ENCODE results near the gene TCF7L2. TPM values are rescaled to one million over a fixed set of nuclear protein-coding genes. Genes with fewer than 3 reads are reported as not detected.

TCF7L2 gene
- polyA plus RNA-seq, 1 donor from 2014 or later: 1.7 TPM

GRCh38 chr10:113113241-113113640 lies 163.2 kb downstream of the TCF7L2 start:
- Histone ChIP-seq H3K4me2 (ENCODE audit: low read length) (no peak overlapping the region), H3K9me2 (ENCODE audit: insufficient read depth, low read length) (no peaks in the 10 kb centered on the region), H3K9me3 (ENCODE audit: low read length) (no peaks in the 10 kb centered on the region), H3F3A (ENCODE audit: insufficient read depth, low read length, poor library complexity, severe bottlenecking) (no peaks in the 10 kb centered on the region), H3K27ac (ENCODE audit: low read length) (no peak overlapping the region), H3K79me2 (replicated peaks; ENCODE audit: insufficient read depth, low read length) (peaks cover 14% of the 10 kb centered on the region), H3K36me3 (ENCODE audit: insufficient read depth, low read length) (no peaks in the 10 kb centered on the region), H3K27me3 (ENCODE audit: insufficient read depth, low read depth, low read length) (no peaks in the 10 kb centered on the region), H3K9ac (ENCODE audit: low read length) (no peak overlapping the region), H4K20me1 (ENCODE audit: insufficient read depth) (no peaks in the 10 kb centered on the region), H2AFZ (ENCODE audit: low read depth, low read length) (no peak overlapping the region), H3K4me3 (ENCODE audit: low read length) (no peak overlapping the region)
- no peak for TF ChIP-seq POLR2AphosphoS5 (IDR thresholded peaks at IDR 0.05)
- no peak for TF ChIP-seq TAF1 (IDR thresholded peaks at IDR 0.05; ENCODE audit: low read depth)
- TF ChIP-seq RAD21 (conservative IDR thresholded peaks at IDR 0.05): no peak
- no peak for TF ChIP-seq MXI1 (conservative IDR thresholded peaks at IDR 0.05; ENCODE audit: poor library complexity, severe bottlenecking)
- TF ChIP-seq EZH2 (IDR thresholded peaks at IDR 0.05; ENCODE audit: borderline replicate concordance, insufficient read depth, low read length, poor library complexity, severe bottlenecking): no peak
- TF ChIP-seq, protein P1, sequence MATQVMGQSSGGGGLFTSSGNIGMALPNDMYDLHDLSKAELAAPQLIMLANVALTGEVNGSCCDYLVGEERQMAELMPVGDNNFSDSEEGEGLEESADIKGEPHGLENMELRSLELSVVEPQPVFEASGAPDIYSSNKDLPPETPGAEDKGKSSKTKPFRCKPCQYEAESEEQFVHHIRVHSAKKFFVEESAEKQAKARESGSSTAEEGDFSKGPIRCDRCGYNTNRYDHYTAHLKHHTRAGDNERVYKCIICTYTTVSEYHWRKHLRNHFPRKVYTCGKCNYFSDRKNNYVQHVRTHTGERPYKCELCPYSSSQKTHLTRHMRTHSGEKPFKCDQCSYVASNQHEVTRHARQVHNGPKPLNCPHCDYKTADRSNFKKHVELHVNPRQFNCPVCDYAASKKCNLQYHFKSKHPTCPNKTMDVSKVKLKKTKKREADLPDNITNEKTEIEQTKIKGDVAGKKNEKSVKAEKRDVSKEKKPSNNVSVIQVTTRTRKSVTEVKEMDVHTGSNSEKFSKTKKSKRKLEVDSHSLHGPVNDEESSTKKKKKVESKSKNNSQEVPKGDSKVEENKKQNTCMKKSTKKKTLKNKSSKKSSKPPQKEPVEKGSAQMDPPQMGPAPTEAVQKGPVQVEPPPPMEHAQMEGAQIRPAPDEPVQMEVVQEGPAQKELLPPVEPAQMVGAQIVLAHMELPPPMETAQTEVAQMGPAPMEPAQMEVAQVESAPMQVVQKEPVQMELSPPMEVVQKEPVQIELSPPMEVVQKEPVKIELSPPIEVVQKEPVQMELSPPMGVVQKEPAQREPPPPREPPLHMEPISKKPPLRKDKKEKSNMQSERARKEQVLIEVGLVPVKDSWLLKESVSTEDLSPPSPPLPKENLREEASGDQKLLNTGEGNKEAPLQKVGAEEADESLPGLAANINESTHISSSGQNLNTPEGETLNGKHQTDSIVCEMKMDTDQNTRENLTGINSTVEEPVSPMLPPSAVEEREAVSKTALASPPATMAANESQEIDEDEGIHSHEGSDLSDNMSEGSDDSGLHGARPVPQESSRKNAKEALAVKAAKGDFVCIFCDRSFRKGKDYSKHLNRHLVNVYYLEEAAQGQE (IDR thresholded peaks at IDR 0.05; ENCODE audit: borderline replicate concordance): no peak
- no peak for TF ChIP-seq EP300 (conservative IDR thresholded peaks at IDR 0.05; ENCODE audit: poor library complexity, severe bottlenecking)
- TF ChIP-seq CTCF (IDR thresholded peaks at IDR 0.05; ENCODE audit: poor library complexity, severe bottlenecking): no peak
- TF ChIP-seq SMC3 (conservative IDR thresholded peaks at IDR 0.05; ENCODE audit: poor library complexity): no peak

- TF ChIP-seq RAD21 (conservative IDR thresholded peaks at IDR 0.05): no peak
- no peak for TF ChIP-seq EP300 (conservative IDR thresholded peaks at IDR 0.05; ENCODE audit: poor library complexity, severe bottlenecking)
- no peak for TF ChIP-seq SMC3 (conservative IDR thresholded peaks at IDR 0.05; ENCODE audit: poor library complexity)
- no peak for TF ChIP-seq MXI1 (conservative IDR thresholded peaks at IDR 0.05; ENCODE audit: poor library complexity, severe bottlenecking)
- no peak for TF ChIP-seq POLR2AphosphoS5 (IDR thresholded peaks at IDR 0.05)
- TF ChIP-seq EZH2 (IDR thresholded peaks at IDR 0.05; ENCODE audit: borderline replicate concordance, insufficient read depth, low read length, poor library complexity, severe bottlenecking): no peak
- TF ChIP-seq CTCF (IDR thresholded peaks at IDR 0.05; ENCODE audit: poor library complexity, severe bottlenecking): no peak
- TF ChIP-seq TAF1 (IDR thresholded peaks at IDR 0.05; ENCODE audit: low read depth): no peak
- TF ChIP-seq, protein P1 (IDR thresholded peaks at IDR 0.05; ENCODE audit: borderline replicate concordance): no peak
- Histone ChIP-seq H3K4me3 (ENCODE audit: low read length) (no peak overlapping the region), H3K79me2 (replicated peaks; ENCODE audit: insufficient read depth, low read length) (peaks cover 13% of the 10 kb centered on the region), H3K36me3 (ENCODE audit: insufficient read depth, low read length) (no peaks in the 10 kb centered on the region), H3K27ac (ENCODE audit: low read length) (no peak overlapping the region), H3K9me3 (ENCODE audit: low read length) (no peaks in the 10 kb centered on the region), H3K4me2 (ENCODE audit: low read length) (no peak overlapping the region), H3K27me3 (ENCODE audit: insufficient read depth, low read depth, low read length) (no peaks in the 10 kb centered on the region), H4K20me1 (ENCODE audit: insufficient read depth) (no peaks in the 10 kb centered on the region), H3K9ac (ENCODE audit: low read length) (no peak overlapping the region), H2AFZ (ENCODE audit: low read depth, low read length) (no peak overlapping the region), H3F3A (ENCODE audit: insufficient read depth, low read length, poor library complexity, severe bottlenecking) (no peaks in the 10 kb centered on the region), H3K9me2 (ENCODE audit: insufficient read depth, low read length) (no peaks in the 10 kb centered on the region)
These were observed 163.9 kb downstream of the TCF7L2 start for GRCh38 chr10:113113918-113114317.
